Fibroblast of pulmonary artery (primary cell): ENCODE results near the gene ERF.
A peak's percentile ranks its signal among the peaks of the same experiment; 100 is the strongest.

Experiments
- DNase-seq: peaks from one replicate; pipeline ENCODE4 v3.0.0-alpha.2; 2010; ENCODE audit warnings: low read depth
- H3K4me3 ChIP-seq: replicated peaks from 2 replicates; pipeline ENCODE4 v1.5.1; 2011; ENCODE audit warnings: low read depth, mild to moderate bottlenecking, control low read depth, low read length, moderate library complexity
- CTCF ChIP-seq: IDR thresholded peaks from 2 replicates; pipeline ENCODE4 v1.5.1; 2011; ENCODE audit warnings: mild to moderate bottlenecking, control low read depth, low read length, inconsistent platforms; ENCODE audit errors: missing control alignments

ERF gene

GRCh38 chr19:42291435-42291810 is 36.5 kb upstream of the ERF start:
- no peak for DNase-seq
- no peak overlapping the region for H3K4me3 ChIP-seq
- no peak for TF ChIP-seq CTCF

GRCh38 chr19:42290523-42291434 is 35.9 kb upstream of the ERF start:
- TF ChIP-seq CTCF: peak; percentile 42
- DNase-seq: no peak
- no peak overlapping the region for H3K4me3 ChIP-seq

GRCh38 chr19:42290136-42290522 is 35.2 kb upstream of the ERF start:
- no peak for DNase-seq
- TF ChIP-seq CTCF: no peak
- no peak overlapping the region for H3K4me3 ChIP-seq

- no peak overlapping the region for H3K4me3 ChIP-seq
- DNase-seq: no peak
- TF ChIP-seq CTCF: no peak
Observed at GRCh38 chr19:42289556-42290041, 34.7 kb upstream of the ERF start.

GRCh38 chr19:42288881-42289555 is 34.1 kb upstream of the ERF start:
- H3K4me3 ChIP-seq: no peak overlapping the region
- no peak for TF ChIP-seq CTCF
- DNase-seq: no peak

GRCh38 chr19:42288387-42288786 is 33.5 kb upstream of the ERF start:
- H3K4me3 ChIP-seq: no peak overlapping the region
- no peak for DNase-seq
- TF ChIP-seq CTCF: no peak
